NCI-H774 (cell line): ENCODE results near the gene CPZ.
"Not testable (repeated sequence)": the region's sequence is repeated elsewhere in the genome, so short reads cannot be mapped to it uniquely, and the experiment has no call there.

Experiments used
- DNase-seq: peaks from one replicate; lab custom pipeline; 2025; lab: John Stamatoyannopoulos, UW

The CPZ gene

GRCh38 chr4:8610858-8611616, 18.5 kb downstream of the CPZ start:
- DNase-seq: no peak

DNA sequence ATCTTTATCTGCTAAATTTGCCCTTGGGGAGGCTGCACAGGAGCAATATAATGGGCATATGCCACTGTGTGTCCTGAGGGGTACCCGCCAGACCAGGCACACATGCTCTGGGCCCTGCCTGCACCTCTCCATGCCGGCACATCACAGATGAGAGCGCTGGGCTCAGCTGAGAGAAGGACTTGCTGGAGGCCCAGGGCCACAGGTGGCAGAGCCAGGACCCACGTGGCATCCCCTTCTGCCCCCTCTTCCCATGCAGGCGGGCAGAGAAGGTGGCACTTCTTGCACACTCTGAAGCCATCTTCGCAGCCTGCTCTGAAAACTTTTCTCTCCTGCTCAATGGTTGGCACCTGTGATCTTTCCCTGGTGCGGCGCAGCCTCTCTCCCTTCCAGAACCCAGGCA, 20.1 kb downstream of the CPZ start:
- DNase-seq: no peak

DNA sequence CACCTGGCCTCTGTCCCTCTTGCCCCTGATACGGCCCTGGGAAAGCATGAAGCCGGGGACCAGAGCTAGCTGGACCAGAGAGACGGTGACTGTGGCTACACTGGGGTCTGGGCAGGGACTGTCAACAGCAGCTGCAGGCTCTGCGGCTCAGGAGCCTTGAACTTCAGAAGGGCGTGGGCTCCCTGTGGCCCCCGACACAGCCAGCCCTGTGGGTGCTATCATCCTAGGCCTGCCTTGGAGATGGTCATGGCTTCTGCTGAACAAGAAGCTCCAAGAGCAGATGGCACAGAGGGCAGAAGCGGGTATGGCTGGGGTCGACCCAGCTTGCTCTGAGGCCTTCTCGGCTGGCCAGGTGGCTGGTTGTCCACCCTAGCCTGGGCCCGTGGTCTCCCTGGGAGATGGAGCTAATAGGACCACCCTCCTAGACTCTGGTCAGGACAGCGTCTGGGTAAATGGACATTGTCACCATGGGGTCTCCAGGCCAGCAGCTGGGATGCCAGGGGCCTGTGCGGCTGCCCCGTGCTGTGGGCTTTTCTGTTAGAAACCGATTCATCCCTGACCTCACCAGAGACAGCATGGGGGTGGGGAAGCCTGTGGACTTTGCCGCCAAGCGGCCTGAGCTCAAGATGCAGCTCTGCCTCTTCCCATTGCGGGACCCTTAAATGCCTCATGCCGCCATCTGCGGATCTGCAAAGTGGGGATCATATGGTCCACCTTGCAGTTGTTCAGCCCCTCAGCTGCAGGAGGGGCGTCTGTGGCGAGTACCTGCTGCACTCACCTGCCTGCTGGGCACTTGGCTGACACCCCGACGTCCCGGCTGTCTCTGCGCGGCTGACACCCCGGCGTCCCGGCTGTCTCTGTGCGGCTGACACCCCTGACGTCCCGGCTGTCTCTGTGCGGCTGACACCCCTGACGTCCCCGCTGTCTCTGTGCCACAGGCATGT, 21.1 kb downstream of the CPZ start:
- DNase-seq: no peak

- no peak for DNase-seq
Observed at GRCh38 chr4:8614365-8615193, 22.0 kb downstream of the CPZ start.

GRCh38 chr4:8615366-8615765, 22.8 kb downstream of the CPZ start:
- DNase-seq: no peak

DNA sequence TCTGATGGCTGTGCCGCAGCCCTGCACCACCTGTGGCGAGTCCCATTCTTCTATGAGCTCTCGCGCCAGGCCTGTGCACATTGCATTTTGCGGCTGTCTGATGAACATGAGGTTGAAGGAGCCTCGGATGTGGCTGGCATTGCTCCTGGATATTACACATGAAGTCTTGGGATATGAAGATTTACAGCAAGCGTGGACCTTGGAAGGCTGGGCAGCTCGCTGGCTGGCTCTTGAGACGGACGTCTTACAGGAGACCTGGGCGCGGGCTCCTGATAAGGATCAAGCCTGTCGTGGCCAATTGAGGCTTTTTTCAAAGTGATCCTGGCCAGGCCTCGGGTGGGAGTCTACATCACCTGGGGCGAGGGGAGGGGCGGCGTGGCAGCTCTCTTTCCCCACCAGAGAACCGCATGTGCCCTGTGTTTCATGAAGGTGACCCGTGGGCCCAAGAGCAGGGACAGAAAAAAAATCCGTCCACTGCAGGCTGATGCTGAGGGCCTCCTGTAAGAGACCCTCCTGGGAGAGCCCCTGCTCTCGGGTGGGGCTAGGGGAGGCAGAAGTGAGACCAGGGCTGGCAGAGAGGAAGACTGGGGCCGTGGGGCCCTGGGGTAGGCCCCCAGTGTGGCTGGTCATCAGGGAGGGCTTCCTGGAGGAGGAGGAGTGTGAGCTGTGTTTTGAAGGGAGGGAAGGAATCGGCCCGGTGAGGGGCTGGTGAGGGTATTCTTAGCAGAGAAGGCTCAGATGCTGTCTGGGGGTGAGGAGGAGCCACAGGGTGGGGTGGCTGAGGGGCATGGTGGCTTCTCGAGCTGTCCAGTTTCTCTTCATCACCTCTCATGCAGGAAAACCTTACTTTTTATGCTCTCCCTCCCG, 23.6 kb downstream of the CPZ start:
- no peak for DNase-seq

GRCh38 chr4:8616831-8617230, 24.3 kb downstream of the CPZ start:
- no peak for DNase-seq

DNA sequence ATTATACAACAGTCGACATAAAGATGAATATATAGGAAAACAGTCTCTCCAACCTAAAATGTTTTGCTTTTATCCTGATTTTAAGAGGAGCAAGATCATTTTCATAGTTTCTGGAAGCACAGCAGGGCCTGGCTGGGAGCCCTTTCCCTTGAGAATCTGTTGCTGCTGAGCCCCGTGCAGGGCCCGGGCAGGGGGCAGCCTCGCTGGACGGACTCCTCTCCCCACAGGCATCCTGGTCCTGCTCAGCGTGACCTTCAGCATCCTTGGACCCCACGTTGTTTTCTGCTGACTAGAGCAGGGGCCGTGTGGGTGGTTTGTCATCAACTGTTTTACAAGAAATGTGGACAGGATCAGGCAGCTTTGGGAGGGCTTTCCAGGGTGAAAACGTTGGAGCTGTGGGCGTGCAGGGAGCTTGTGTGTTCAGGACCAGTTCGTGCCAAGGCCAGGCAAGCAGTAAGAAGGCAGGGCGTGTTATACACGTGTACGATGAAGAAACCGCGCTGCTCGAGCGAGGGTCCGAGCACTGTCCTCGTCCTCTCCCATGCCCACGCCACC, 25.0 kb downstream of the CPZ start:
- DNase-seq: no peak

DNA sequence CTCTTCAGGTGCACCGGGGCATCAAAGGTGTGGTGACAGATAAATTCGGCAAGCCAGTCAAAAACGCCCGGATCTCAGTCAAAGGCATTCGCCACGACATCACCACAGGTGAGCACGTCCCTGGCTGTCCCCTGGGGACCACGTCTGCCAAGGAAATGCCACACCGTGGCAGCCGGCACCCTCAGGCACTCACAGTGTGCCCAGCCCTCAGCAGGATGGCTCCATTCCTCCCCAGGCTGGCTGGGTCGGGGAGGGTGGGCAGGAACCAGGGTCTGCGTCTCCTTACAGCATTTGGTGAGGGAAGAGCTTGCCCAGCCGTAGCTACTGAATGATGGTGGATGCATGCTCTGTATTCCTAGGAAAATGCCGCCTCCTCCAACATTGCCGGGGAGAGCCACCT, 25.9 kb downstream of the CPZ start:
- no peak for DNase-seq

DNA sequence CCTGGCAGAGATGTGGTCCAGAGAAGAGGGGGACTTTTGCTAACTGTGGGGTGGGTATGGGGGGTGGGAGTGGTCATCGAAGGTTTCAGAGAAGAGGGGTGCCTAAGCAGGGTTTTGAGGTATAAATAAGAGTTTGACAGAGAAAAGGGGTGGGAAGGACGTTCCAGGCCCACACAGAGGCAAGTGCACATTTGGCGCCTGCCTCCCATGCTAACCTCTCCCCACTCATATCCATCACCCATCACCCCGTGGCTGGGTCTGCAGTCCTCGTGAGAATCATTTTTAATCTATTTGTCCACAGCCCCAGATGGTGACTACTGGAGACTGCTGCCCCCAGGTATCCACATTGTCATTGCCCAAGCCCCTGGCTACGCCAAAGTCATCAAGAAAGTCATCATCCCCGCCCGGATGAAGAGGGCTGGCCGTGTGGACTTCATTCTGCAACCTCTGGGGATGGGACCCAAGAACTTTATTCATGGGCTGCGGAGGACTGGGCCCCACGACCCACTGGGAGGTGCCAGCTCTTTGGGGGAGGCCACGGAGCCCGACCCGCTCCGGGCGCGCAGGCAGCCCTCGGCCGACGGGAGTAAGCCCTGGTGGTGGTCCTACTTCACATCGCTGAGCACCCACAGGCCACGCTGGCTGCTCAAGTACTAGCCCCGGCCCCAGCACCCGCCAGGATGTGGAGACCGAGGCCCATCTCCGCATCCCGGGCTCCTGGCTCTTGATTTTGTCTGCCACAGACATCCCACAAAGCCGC, 26.6 kb downstream of the CPZ start:
- DNase-seq: no peak

GRCh38 chr4:8621135-8621534, 28.6 kb downstream of the CPZ start:
- DNase-seq: not testable (repeated sequence)

DNA sequence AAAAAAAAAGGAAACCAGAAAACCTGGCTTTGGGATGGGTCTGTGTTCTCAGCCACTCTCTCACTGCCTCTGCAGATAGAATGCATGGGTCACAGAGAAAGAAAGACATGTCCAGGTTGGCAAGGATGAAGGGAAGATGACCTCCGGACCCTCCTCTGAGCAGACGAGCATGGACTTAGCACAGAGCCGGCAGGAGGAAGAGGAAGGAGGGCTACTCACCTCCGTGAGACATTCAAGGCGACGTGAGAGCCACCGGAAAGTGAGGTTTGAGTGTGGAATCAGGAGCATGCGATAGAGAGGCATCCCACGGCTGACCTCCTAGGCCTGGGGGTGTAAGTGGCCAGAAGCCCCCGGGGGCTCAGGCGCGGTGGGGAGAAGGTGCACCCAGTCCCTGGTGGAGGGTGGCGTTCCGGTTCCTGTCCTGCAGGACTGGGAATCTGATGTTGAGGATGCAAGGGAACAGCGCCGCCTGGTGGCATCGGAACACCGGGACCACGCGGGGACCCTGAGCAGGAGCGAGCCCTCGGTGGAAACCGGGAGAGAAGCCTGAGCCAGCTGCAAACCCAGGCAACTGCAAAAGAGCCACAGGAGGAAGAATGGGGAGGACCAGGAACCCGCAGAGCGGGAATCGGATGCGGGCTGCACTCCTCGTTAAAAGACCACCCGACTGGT, 32.2 kb downstream of the CPZ start:
- not testable (repeated sequence) for DNase-seq

- DNase-seq: not testable (repeated sequence)
Observed at GRCh38 chr4:8630240-8630905, 37.8 kb downstream of the CPZ start.

DNA sequence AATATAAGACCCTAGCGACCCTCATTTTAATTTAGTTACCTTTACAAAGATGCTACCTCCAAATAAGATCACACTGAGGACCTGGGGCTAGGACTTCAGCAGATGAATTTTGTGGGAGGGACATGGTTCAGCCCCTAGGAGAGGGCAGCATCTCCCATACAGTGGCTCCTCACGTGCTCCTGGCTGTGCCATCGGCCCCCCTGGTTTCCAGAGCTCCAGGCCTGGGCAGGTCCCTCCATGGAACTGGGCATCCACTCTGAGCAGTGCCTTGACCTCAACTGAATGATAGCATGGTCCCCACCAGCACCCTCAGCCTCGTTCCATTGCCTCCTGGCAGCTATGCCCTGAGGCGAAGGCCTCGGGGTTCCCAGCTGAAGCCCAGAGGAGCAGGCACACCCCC, 39.3 kb downstream of the CPZ start:
- DNase-seq: not testable (repeated sequence)

- DNase-seq: not testable (repeated sequence)
Observed at GRCh38 chr4:8634773-8635172, 42.2 kb downstream of the CPZ start.

DNA sequence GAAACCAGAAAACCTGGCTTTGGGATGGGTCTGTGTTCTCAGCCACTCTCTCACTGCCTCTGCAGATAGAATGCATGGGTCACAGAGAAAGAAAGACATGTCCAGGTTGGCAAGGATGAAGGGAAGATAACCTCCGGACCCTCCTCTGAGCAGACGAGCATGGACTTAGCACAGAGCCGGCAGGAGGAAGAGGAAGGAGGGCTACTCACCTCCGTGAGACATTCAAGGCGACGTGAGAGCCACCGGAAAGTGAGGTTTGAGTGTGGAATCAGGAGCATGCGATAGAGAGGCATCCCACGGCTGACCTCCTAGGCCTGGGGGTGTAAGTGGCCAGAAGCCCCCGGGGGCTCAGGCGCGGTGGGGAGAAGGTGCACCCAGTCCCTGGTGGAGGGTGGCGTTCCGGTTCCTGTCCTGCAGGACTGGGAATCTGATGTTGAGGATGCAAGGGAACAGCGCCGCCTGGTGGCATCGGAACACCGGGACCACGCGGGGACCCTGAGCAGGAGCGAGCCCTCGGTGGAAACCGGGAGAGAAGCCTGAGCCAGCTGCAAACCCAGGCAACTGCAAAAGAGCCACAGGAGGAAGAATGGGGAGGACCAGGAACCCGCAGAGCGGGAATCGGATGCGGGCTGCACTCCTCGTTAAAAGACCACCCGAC, 43.5 kb downstream of the CPZ start:
- DNase-seq: not testable (repeated sequence)

DNA sequence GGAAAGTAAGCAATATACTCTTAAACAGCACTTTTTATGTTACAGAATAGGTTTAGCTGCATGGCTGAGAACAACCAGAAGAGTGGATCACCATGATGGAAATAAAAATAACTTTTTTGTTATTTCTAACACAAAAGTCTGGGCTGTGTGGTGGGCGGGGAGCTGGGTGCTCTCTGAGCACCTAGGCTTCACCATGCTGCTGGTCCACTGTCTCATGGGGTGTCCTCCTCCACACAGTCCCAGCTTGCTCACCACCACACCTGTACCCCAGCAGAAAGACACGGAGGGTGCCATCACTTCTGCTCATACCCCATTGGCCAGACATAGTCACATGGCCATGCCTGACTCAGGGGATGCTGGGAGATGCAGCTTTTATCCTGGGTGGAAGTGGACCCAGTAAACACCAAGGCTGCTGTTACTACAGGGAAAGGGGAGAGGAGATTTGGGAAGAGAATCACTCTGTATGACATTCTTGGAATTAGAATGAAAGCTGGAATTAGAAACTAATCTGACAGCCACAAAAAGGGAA, 45.0 kb downstream of the CPZ start:
- DNase-seq: no peak

DNA sequence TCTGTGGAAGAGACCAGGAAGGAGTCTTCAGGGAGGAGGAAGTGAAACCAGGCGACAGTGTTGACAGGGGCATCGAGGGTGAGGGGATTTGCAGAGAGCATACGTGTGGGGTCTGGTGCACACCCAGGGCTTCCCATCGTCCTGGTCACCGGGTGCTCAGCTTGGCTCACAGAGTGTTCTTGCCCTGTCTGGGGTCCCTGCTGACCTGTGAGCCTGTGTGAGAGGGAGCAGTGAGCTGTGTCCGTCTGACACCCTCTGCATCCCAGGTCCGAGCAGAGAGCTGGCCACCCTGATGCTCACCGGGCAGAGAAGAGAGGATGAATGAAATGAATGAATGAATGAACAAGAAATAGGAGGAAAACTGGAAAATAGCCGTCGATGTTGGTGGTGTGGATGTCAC, 46.5 kb downstream of the CPZ start:
- DNase-seq: no peak
